ENCODE results near the gene PRPF6. TPM values are rescaled to one million over a fixed set of nuclear protein-coding genes. Genes with fewer than 3 reads are reported as not detected.

The PRPF6 gene
- total RNA-seq, 2 experiments from 2014 or later, result 45.1 to 73.7 TPM

GRCh38 chr20:64049878-64050260 is 68.9 kb downstream of the PRPF6 start:
- TF ChIP-seq EZH2phosphoT487 (IDR thresholded peaks at IDR 0.05; ENCODE audit: borderline replicate concordance, low read depth, low read length), result 0 out of 2 replicates have a peak, but pooled peaks have one; percentile 84
- TF ChIP-seq, protein P1, sequence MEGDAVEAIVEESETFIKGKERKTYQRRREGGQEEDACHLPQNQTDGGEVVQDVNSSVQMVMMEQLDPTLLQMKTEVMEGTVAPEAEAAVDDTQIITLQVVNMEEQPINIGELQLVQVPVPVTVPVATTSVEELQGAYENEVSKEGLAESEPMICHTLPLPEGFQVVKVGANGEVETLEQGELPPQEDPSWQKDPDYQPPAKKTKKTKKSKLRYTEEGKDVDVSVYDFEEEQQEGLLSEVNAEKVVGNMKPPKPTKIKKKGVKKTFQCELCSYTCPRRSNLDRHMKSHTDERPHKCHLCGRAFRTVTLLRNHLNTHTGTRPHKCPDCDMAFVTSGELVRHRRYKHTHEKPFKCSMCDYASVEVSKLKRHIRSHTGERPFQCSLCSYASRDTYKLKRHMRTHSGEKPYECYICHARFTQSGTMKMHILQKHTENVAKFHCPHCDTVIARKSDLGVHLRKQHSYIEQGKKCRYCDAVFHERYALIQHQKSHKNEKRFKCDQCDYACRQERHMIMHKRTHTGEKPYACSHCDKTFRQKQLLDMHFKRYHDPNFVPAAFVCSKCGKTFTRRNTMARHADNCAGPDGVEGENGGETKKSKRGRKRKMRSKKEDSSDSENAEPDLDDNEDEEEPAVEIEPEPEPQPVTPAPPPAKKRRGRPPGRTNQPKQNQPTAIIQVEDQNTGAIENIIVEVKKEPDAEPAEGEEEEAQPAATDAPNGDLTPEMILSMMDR (conservative IDR thresholded peaks at IDR 0.05; ENCODE audit: low read length), result no peak
- CTCF ChIA-PET (ENCODE audit: unreplicated experiment), result no interaction called here
- POLR2A ChIA-PET, result no interaction called here
- H3K79me2 ChIP-seq (ENCODE audit: insufficient read depth, low read depth, low read length), result no peaks in the 10 kb centered on the region
- no peaks in the 10 kb centered on the region for H3K9me3 ChIP-seq (ENCODE audit: low read length)
- no TSS peak for BruUV-seq (replicated peaks)
- H3K4me1 ChIP-seq (ENCODE audit: insufficient read depth, low read length, poor library complexity, severe bottlenecking), result no peaks in the 10 kb centered on the region
- H2AFZ ChIP-seq (ENCODE audit: low read length), result no peak overlapping the region
- no peaks in the 10 kb centered on the region for H3K36me3 ChIP-seq (ENCODE audit: insufficient read depth, low read length)
- no peaks in the 10 kb centered on the region for H4K20me1 ChIP-seq (ENCODE audit: insufficient read depth, low read length)
- no peak overlapping the region for H3K4me2 ChIP-seq (ENCODE audit: low read length)
- intact Hi-C loops (cut with micrococcal nuclease; ENCODE audit: unreplicated experiment), result no loop called here
- H3K4me3 ChIP-seq (ENCODE audit: low read depth, low read length, poor library complexity, severe bottlenecking), result no peak overlapping the region
- H3K9me2 ChIP-seq (ENCODE audit: insufficient read depth, low read length), result no peaks in the 10 kb centered on the region
- no peak for DNase-seq (ENCODE audit: low spot score)
- no peak overlapping the region for H3K27ac ChIP-seq (ENCODE audit: low read depth, low read length, poor library complexity, severe bottlenecking)

DNA sequence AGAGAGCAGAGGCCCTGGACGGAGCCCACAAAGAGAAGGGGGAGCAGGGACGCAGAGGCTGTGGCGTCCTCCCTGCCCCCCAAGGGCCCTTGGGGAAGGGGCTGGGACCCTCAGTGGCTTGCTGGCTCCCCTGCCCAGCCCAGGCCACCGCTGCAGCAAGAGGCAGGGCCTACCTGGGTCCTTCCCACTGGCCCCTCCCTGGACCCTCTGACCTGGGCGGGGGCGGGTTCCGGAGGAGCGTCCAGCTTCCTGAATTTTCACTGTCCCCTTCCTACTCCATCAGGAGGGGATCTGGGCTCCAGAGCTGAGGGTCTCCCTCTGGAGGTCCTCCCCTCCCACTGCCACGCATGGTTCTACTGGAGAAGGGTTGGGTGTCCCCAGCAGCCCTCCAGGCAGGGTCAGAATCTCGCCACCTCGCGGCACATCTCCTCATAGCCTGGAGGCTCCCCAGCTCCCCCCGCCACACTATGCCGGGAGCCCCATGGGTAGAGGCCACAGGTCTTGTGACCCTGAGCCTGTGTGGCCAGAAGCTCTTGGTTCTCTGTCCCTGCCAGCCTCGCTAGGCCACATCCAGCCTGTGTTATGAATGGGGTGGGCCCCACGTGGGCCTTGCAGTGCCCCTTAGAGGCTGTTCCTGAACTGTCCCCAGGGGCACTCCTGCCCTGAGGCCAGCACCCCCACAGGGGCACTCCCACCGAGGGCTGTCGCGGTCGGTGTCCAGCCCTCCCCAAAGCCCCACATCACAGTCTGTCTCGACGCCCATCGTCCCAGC is 69.5 kb downstream of the PRPF6 start:
- BruUV-seq (replicated peaks), result no TSS peak
- DNase-seq (ENCODE audit: low spot score), result no peak
- no peaks in the 10 kb centered on the region for H4K20me1 ChIP-seq (ENCODE audit: insufficient read depth, low read length)
- ChIA-PET POLR2A (no interaction called here), CTCF (ENCODE audit: unreplicated experiment) (no interaction called here)
- no peak overlapping the region for H3K27ac ChIP-seq (ENCODE audit: low read depth, low read length, poor library complexity, severe bottlenecking)
- intact Hi-C loops (cut with micrococcal nuclease; ENCODE audit: unreplicated experiment), result no loop called here
- H3K4me3 ChIP-seq (ENCODE audit: low read depth, low read length, poor library complexity, severe bottlenecking), result no peak overlapping the region
- H3K9me3 ChIP-seq (ENCODE audit: low read length), result no peaks in the 10 kb centered on the region
- no peaks in the 10 kb centered on the region for H3K4me1 ChIP-seq (ENCODE audit: insufficient read depth, low read length, poor library complexity, severe bottlenecking)
- H3K79me2 ChIP-seq (ENCODE audit: insufficient read depth, low read depth, low read length), result no peaks in the 10 kb centered on the region
- H2AFZ ChIP-seq (ENCODE audit: low read length), result no peak overlapping the region
- TF ChIP-seq EZH2phosphoT487 (IDR thresholded peaks at IDR 0.05; ENCODE audit: borderline replicate concordance, low read depth, low read length), result no peak
- TF ChIP-seq, protein P1 (conservative IDR thresholded peaks at IDR 0.05; ENCODE audit: low read length), result no peak
- no peaks in the 10 kb centered on the region for H3K9me2 ChIP-seq (ENCODE audit: insufficient read depth, low read length)
- no peak overlapping the region for H3K4me2 ChIP-seq (ENCODE audit: low read length)
- H3K36me3 ChIP-seq (ENCODE audit: insufficient read depth, low read length), result no peaks in the 10 kb centered on the region

DNA sequence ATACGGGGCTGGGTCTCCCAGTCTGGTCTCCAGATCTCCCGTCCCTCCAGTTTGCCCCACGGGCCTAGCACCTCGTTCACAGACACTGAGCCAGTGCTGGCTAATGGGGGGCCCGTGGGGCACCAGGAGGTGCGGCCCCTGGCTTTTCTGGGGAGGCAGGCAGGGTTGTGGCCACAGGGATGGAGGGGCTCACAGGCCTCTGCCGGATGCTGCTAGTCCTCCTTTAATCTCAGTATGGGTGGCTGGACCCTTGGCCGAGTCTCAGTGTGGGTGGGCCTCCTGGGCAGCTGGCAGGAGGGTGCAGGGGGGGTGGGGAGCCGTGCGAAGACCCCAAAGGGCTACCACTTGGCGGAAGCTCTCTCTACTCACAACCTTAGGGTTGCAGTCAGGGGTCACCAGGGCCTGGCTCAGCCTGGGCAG is 70.1 kb downstream of the PRPF6 start:
- no peaks in the 10 kb centered on the region for H3K4me1 ChIP-seq (ENCODE audit: insufficient read depth, low read length, poor library complexity, severe bottlenecking)
- no peak for TF ChIP-seq EZH2phosphoT487 (IDR thresholded peaks at IDR 0.05; ENCODE audit: borderline replicate concordance, low read depth, low read length)
- TF ChIP-seq, protein P1 (conservative IDR thresholded peaks at IDR 0.05; ENCODE audit: low read length), result no peak
- H3K9me2 ChIP-seq (ENCODE audit: insufficient read depth, low read length), result no peaks in the 10 kb centered on the region
- POLR2A ChIA-PET, result no interaction called here
- no peak for DNase-seq (ENCODE audit: low spot score)
- CTCF ChIA-PET (ENCODE audit: unreplicated experiment), result no interaction called here
- no peaks in the 10 kb centered on the region for H4K20me1 ChIP-seq (ENCODE audit: insufficient read depth, low read length)
- intact Hi-C loops (cut with micrococcal nuclease; ENCODE audit: unreplicated experiment), result no loop called here
- no peak overlapping the region for H3K4me3 ChIP-seq (ENCODE audit: low read depth, low read length, poor library complexity, severe bottlenecking)
- H3K36me3 ChIP-seq (ENCODE audit: insufficient read depth, low read length), result no peaks in the 10 kb centered on the region
- H3K9me3 ChIP-seq (ENCODE audit: low read length), result no peaks in the 10 kb centered on the region
- BruUV-seq (replicated peaks), result no TSS peak
- no peak overlapping the region for H3K27ac ChIP-seq (ENCODE audit: low read depth, low read length, poor library complexity, severe bottlenecking)
- H3K4me2 ChIP-seq (ENCODE audit: low read length), result no peak overlapping the region
- H3K79me2 ChIP-seq (ENCODE audit: insufficient read depth, low read depth, low read length), result no peaks in the 10 kb centered on the region
- no peak overlapping the region for H2AFZ ChIP-seq (ENCODE audit: low read length)
